Measurements from ENCODE around the gene UXS1.

UXS1 gene

DNA sequence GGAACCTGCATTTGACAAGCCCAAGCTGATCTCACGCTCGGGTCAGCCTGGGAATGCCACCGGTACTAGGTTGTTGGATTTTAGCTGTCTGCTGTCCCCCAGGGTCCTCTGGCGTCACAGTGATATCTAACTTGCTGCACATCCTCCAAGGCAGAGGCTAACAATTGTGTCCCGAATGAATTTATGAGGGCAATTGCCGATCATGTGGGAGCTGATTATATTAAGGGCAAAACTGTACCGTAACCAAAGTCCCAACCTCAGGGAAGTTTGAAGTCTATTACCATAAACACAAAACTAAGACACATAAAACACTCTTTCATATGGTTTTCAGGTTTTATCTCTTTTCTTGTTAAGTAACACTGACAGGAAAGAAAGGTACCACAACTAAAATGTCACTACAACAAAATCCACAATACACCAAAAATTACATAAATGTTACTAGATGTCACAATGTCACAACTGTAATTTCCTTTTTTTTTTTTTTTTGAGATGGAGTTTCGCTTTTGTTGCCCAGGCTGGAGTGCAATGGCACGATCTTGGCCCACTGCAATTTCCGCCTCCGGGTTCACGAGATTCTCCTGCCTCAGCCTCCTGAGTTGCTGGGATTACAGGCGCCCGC is 6.7 kb downstream of the UXS1 start:
- Histone ChIP-seq H3K27ac (ENCODE audit: low read depth, low read length) (no peak overlapping the region), H3K36me3 (ENCODE audit: insufficient read depth, low read length) (no peaks in the 10 kb centered on the region), H3K27me3 (ENCODE audit: control insufficient read depth in 1 of 2, insufficient read depth in 2 of 2, low read length in 2 of 2) (no peaks in the 10 kb centered on the region), H3K9ac (ENCODE audit: low read length) (no peak overlapping the region), H3K9me3 (ENCODE audit: low read length) (no peaks in the 10 kb centered on the region), H3K4me1 (ENCODE audit: insufficient read depth, low read length) (peaks cover 15% of the 10 kb centered on the region), H3K4me3 (ENCODE audit: low read depth in 1 of 2, low read length in 2 of 2) (no peak overlapping the region)

- Histone ChIP-seq H3K36me3 (ENCODE audit: insufficient read depth, low read length) (no peaks in the 10 kb centered on the region), H3K4me1 (ENCODE audit: insufficient read depth, low read length) (peaks cover 8% of the 10 kb centered on the region), H3K27me3 (ENCODE audit: control insufficient read depth in 1 of 2, insufficient read depth in 2 of 2, low read length in 2 of 2) (no peaks in the 10 kb centered on the region)
These were observed 8.5 kb downstream of the UXS1 start for GRCh38 chr2:106185475-106186184.

DNA sequence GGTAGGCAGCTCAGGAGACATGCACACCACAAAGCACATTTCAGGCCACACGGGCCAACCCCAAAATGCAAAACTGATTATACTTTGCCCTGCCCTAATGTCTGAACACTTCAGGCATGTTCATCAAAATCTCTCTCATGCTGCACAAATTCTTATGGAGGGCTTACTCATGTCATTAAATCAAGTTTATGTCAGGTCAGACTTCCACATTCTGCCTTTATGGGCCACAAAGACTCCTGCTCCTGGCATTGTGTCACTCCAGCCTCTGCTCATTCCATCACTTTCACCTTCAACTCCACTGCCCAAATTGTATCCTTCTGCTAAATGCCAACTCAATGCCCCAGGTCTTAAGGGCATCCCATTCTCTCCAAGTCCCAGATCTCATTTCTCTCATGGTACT is 9.2 kb downstream of the UXS1 start:
- H3K9ac ChIP-seq (ENCODE audit: low read length), result no peak overlapping the region
- no peaks in the 10 kb centered on the region for H3K9me3 ChIP-seq (ENCODE audit: low read length)
- H3K36me3 ChIP-seq (ENCODE audit: insufficient read depth, low read length), result no peaks in the 10 kb centered on the region
- H3K27ac ChIP-seq (ENCODE audit: low read depth, low read length), result no peak overlapping the region
- no peak overlapping the region for H3K4me3 ChIP-seq (ENCODE audit: low read depth in 1 of 2, low read length in 2 of 2)
- H3K4me1 ChIP-seq (ENCODE audit: insufficient read depth, low read length), result peaks cover 8% of the 10 kb centered on the region
- no peaks in the 10 kb centered on the region for H3K27me3 ChIP-seq (ENCODE audit: control insufficient read depth in 1 of 2, insufficient read depth in 2 of 2, low read length in 2 of 2)

More at GRCh38 chr2:106185475-106186184, 8.5 kb downstream of the UXS1 start:
- H3K9me3 ChIP-seq (ENCODE audit: low read length), result no peaks in the 10 kb centered on the region
- no peak overlapping the region for H3K9ac ChIP-seq (ENCODE audit: low read length)
- no peak overlapping the region for H3K27ac ChIP-seq (ENCODE audit: low read depth, low read length)
- no peak overlapping the region for H3K4me3 ChIP-seq (ENCODE audit: low read depth in 1 of 2, low read length in 2 of 2)

DNA sequence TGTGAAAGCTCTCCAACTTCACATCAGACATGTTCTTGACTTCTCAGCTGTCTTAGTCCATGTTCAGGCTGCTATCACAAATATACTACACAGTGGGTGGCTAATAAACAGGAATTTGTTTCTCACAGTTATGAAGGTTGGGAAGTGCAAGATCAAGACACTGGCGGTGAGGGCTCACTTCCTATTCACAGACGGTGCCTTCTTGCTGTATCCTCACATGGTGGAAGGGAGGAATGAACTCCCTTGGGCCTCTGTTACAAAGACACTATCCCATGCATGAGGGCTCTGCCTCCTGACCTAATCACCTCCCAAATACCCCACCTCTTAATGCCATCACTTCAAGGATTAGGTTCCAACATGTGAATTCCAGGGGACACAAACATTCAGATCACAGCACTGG is 9.7 kb downstream of the UXS1 start:
- Histone ChIP-seq H3K36me3 (ENCODE audit: insufficient read depth, low read length) (no peaks in the 10 kb centered on the region), H3K4me1 (ENCODE audit: insufficient read depth, low read length) (peaks cover 8% of the 10 kb centered on the region), H3K27ac (ENCODE audit: low read depth, low read length) (no peak overlapping the region), H3K27me3 (ENCODE audit: control insufficient read depth in 1 of 2, insufficient read depth in 2 of 2, low read length in 2 of 2) (no peaks in the 10 kb centered on the region), H3K9me3 (ENCODE audit: low read length) (no peaks in the 10 kb centered on the region), H3K4me3 (ENCODE audit: low read depth in 1 of 2, low read length in 2 of 2) (no peak overlapping the region), H3K9ac (ENCODE audit: low read length) (no peak overlapping the region)

DNA sequence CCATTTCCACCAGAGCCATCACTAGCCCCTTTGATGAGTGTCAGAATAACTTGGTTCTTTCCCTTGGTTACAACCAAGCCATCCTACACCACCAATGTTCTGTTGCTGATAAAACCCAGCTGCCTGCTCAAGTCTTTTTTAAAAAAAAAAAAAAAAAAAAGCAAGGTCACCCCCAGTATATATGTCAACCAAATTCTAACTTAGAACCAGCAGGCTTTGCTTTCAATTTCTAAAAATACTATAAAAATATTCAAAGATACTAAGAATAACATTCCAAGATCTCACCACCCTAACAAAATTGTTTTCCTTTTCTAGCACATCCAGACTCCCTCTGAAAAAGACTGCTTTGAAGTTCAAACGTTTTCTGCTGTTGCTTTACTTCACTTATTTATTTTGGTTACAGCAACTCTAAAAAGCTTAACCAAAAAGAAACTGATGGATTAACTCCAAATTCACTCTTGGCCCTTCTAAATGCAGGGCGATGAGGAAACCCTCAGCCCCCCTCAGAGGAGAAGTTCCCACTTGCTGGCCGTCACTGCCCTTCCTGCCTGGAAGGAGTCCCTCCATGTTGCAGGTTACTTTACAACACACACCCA is 10.9 kb downstream of the UXS1 start:
- H3K36me3 ChIP-seq (ENCODE audit: insufficient read depth, low read length), result no peaks in the 10 kb centered on the region

GRCh38 chr2:106181064-106181463 is 13.0 kb downstream of the UXS1 start:
- Histone ChIP-seq H3K4me3 (ENCODE audit: low read depth in 1 of 2, low read length in 2 of 2) (no peak overlapping the region), H3K27ac (ENCODE audit: low read depth, low read length) (no peak overlapping the region), H3K36me3 (ENCODE audit: insufficient read depth, low read length) (no peaks in the 10 kb centered on the region), H3K9me3 (ENCODE audit: low read length) (no peaks in the 10 kb centered on the region), H3K4me1 (ENCODE audit: insufficient read depth, low read length) (peaks cover 8% of the 10 kb centered on the region), H3K9ac (ENCODE audit: low read length) (no peak overlapping the region), H3K27me3 (ENCODE audit: control insufficient read depth in 1 of 2, insufficient read depth in 2 of 2, low read length in 2 of 2) (no peaks in the 10 kb centered on the region)

More for the DNA sequence above, 10.9 kb downstream of the UXS1 start:
- Histone ChIP-seq H3K27me3 (ENCODE audit: control insufficient read depth in 1 of 2, insufficient read depth in 2 of 2, low read length in 2 of 2) (no peaks in the 10 kb centered on the region), H3K4me3 (ENCODE audit: low read depth in 1 of 2, low read length in 2 of 2) (no peak overlapping the region), H3K9me3 (ENCODE audit: low read length) (no peaks in the 10 kb centered on the region), H3K4me1 (ENCODE audit: insufficient read depth, low read length) (peaks cover 8% of the 10 kb centered on the region), H3K27ac (ENCODE audit: low read depth, low read length) (no peak overlapping the region), H3K9ac (ENCODE audit: low read length) (no peak overlapping the region)

- Histone ChIP-seq H3K9me3 (ENCODE audit: low read length) (no peaks in the 10 kb centered on the region), H3K4me1 (ENCODE audit: insufficient read depth, low read length) (peaks cover 8% of the 10 kb centered on the region), H3K27me3 (ENCODE audit: control insufficient read depth in 1 of 2, insufficient read depth in 2 of 2, low read length in 2 of 2) (no peaks in the 10 kb centered on the region), H3K36me3 (ENCODE audit: insufficient read depth, low read length) (no peaks in the 10 kb centered on the region), H3K27ac (ENCODE audit: low read depth, low read length) (no peak overlapping the region), H3K9ac (ENCODE audit: low read length) (no peak overlapping the region), H3K4me3 (ENCODE audit: low read depth in 1 of 2, low read length in 2 of 2) (no peak overlapping the region)
These were observed 13.5 kb downstream of the UXS1 start for GRCh38 chr2:106180602-106181001.

DNA sequence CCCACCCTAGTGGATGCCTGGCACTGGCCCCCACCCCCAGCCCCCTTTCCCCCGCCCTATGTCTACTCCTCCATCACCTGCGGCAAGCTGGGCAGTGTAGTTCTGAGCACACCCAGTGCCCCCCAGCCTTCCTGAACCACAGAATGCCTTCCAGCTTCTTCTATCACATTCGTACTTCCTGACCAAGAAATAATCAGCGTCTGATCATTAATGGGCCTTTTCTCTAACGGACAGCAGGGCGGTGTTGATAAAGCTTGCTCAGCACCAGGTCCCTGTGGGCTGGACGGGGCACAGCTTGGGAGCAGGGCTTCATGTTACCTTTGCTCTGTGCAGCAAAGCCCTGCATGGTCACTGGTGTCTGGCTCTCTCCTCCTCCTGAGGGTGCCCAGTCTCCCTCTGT is 15.4 kb downstream of the UXS1 start:
- Histone ChIP-seq H3K27me3 (ENCODE audit: control insufficient read depth in 1 of 2, insufficient read depth in 2 of 2, low read length in 2 of 2) (no peaks in the 10 kb centered on the region), H3K36me3 (ENCODE audit: insufficient read depth, low read length) (no peaks in the 10 kb centered on the region)

DNA sequence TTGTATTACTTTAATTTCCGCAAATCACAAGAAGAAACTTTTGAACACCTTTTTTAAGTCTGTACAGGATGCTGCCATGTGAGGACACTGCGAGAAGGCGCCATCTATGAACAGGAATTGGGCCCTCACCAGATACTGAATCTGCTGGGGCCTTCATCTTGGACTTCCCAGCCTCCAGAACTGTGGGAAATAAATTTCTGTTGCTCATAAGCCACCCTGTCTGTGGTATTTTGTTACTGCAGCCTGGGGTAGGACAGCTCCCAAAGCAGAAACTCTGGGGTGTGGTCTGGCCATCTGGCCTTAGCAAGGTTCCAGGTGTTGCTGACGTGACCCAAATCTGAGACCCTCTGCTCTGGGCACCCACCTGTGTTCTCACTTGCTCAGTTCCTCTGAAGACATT is 16.5 kb downstream of the UXS1 start:
- Histone ChIP-seq H3K9me3 (ENCODE audit: low read length) (no peaks in the 10 kb centered on the region), H3K4me1 (ENCODE audit: insufficient read depth, low read length) (peaks cover 3% of the 10 kb centered on the region), H3K27ac (ENCODE audit: low read depth, low read length) (no peak overlapping the region), H3K36me3 (ENCODE audit: insufficient read depth, low read length) (no peaks in the 10 kb centered on the region), H3K27me3 (ENCODE audit: control insufficient read depth in 1 of 2, insufficient read depth in 2 of 2, low read length in 2 of 2) (no peaks in the 10 kb centered on the region), H3K9ac (ENCODE audit: low read length) (no peak overlapping the region), H3K4me3 (ENCODE audit: low read depth in 1 of 2, low read length in 2 of 2) (no peak overlapping the region)

More for the DNA sequence above, 15.4 kb downstream of the UXS1 start:
- Histone ChIP-seq H3K27ac (ENCODE audit: low read depth, low read length) (no peak overlapping the region), H3K4me1 (ENCODE audit: insufficient read depth, low read length) (peaks cover 8% of the 10 kb centered on the region), H3K9ac (ENCODE audit: low read length) (no peak overlapping the region), H3K9me3 (ENCODE audit: low read length) (no peaks in the 10 kb centered on the region), H3K4me3 (ENCODE audit: low read depth in 1 of 2, low read length in 2 of 2) (no peak overlapping the region)

DNA sequence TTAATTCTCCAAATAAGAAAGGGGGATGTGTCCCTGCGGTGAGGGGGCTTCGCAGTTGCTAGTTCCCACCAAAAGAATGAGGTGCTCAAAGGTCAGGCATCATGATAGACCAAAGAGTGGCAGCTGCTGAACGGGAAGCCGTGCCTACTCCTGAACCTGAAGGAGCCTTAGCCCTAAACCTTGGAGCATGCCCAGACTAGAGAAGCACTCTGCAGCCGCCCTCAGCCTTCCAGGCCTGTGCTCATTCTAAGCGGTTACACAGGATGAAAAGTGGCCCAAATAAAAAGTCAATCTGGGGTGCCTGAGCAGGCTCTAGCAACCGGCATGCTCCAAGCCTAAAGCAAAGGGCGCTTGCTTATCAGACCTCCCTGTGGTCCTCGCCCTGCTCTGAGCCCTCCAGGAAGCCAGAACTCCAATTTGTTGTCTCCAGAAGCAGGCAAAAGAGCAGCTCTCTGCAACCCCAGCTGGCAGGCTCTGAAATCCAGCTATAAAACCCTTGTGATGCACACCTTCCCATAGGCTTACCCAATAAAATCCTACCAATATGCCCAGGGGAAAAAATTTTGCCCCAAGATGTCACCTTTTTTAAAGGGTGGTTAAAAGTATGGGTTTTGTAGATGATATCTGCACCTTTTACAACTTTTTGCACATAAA is 17.5 kb downstream of the UXS1 start:
- Histone ChIP-seq H3K27ac (ENCODE audit: low read depth, low read length) (no peak overlapping the region), H3K4me3 (ENCODE audit: low read depth in 1 of 2, low read length in 2 of 2) (no peak overlapping the region), H3K36me3 (ENCODE audit: insufficient read depth, low read length) (no peaks in the 10 kb centered on the region), H3K27me3 (ENCODE audit: control insufficient read depth in 1 of 2, insufficient read depth in 2 of 2, low read length in 2 of 2) (no peaks in the 10 kb centered on the region), H3K4me1 (ENCODE audit: insufficient read depth, low read length) (no peaks in the 10 kb centered on the region), H3K9me3 (ENCODE audit: low read length) (no peaks in the 10 kb centered on the region), H3K9ac (ENCODE audit: low read length) (no peak overlapping the region)

DNA sequence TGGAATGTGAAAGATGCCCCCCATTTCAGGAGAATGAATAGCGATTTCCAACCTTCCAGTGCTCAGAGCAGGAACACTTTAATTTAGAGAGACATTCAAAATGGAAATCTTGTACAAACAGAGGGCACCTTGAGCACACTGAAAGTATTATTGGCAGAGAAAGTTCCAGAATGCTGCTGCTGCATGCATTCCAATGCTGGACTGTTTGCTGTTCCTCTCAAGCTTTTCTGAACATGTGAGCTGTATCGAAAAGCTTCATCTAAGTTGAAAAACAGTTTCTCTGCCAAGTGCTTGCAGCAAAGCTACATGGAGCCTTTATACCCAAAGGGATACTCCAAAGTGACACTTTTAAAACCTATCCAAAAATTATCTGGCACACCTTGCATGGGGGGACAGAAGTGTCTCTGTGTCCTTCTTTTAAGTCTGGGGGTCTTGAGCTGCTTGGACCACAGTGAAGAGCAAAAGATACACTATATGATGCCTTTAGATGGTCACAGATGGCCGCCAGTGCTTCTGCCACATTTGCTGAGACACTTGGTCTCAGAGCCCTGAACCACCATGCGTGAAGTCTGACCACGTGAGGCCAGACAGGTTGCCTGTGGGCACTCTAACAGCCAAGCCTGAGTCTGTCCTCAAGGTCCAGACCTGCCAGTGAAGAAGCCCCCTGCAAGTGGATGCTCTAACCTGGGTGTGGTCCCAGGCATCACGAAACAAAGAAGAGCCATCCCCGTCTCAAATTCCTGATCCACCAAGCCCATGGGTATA is 18.8 kb downstream of the UXS1 start:
- no peak overlapping the region for H3K9ac ChIP-seq (ENCODE audit: low read length)
- no peaks in the 10 kb centered on the region for H3K4me1 ChIP-seq (ENCODE audit: insufficient read depth, low read length)
- no peak overlapping the region for H3K4me3 ChIP-seq (ENCODE audit: low read depth in 1 of 2, low read length in 2 of 2)
- no peaks in the 10 kb centered on the region for H3K27me3 ChIP-seq (ENCODE audit: control insufficient read depth in 1 of 2, insufficient read depth in 2 of 2, low read length in 2 of 2)
- H3K27ac ChIP-seq (ENCODE audit: low read depth, low read length), result no peak overlapping the region
- H3K9me3 ChIP-seq (ENCODE audit: low read length), result no peaks in the 10 kb centered on the region
- no peaks in the 10 kb centered on the region for H3K36me3 ChIP-seq (ENCODE audit: insufficient read depth, low read length)

All from muscle layer of colon (tissue), 2 donors.